ENCODE results near the gene TMEM147.

DNA sequence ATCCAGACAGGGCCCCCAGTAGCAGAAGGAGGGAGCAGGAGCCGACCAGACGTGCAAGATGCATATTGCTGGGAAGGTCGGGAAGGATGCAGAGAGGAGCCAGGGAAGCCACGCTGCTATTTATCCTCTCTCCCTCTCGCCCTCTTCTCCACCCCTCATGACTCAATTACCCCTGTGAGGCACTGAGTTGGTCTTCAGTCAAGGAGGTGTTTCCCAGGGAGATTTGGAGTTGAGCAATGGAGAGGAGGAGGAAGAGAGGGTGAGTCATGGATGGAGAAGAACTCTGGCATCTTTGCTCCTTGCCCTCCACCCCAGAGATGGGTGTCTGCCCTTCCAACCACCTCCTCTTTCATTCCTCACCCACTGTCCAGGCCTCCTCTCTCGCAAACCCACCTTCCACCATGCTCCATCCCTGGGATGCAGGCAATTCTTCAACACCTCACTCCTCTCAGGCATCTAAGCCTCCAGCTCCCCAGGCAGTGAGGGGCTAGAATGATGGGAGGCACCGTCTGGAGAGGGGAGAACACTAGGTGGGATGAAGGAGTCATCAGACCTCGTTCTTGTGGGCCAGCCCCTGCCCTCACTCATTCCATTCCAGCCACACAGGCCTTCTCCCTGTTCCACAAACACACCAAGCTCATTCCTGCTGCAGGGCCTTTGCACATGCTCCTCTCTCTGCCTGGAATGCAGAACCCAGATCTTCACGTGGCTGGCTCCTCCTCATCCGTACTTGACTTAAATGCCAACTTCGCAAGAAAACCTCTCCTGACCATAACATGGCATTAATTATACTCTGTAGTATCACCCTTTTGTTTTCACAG is 17.0 kb upstream of the TMEM147 start, which contains the start of gene SBSN:
- peak; percentile 25; the same call in 1 of the 2 replicates for TF ChIP-seq ZBTB17 (tag by site-specific recombination; IDR thresholded peaks at IDR 0.05)
- TF ChIP-seq, protein P1, sequence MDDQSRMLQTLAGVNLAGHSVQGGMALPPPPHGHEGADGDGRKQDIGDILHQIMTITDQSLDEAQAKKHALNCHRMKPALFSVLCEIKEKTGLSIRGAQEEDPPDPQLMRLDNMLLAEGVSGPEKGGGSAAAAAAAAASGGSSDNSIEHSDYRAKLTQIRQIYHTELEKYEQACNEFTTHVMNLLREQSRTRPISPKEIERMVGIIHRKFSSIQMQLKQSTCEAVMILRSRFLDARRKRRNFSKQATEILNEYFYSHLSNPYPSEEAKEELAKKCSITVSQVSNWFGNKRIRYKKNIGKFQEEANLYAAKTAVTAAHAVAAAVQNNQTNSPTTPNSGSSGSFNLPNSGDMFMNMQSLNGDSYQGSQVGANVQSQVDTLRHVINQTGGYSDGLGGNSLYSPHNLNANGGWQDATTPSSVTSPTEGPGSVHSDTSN (CRISPR knock-in tag; IDR thresholded peaks at IDR 0.05), result no peak
- TF ChIP-seq, protein P2, sequence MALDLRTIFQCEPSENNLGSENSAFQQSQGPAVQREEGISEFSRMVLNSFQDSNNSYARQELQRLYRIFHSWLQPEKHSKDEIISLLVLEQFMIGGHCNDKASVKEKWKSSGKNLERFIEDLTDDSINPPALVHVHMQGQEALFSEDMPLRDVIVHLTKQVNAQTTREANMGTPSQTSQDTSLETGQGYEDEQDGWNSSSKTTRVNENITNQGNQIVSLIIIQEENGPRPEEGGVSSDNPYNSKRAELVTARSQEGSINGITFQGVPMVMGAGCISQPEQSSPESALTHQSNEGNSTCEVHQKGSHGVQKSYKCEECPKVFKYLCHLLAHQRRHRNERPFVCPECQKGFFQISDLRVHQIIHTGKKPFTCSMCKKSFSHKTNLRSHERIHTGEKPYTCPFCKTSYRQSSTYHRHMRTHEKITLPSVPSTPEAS (tag by site-specific recombination; IDR thresholded peaks at IDR 0.05), result no peak

Data from HEK293 (cell line).